Jurkat, Clone E6-1 (cell line): Measurements from ENCODE around the gene ARHGDIA.

ENCODE experiments used
- DNase-seq: peaks from one replicate; pipeline ENCODE4 v3.0.0-alpha.2; 2011; ENCODE audit warnings: low read depth, low spot score
- H3K4me3 ChIP-seq: 2 replicates; pipeline ENCODE4 v1.5.1; 2011; ENCODE audit warnings: mild to moderate bottlenecking, low read length, control low read depth, moderate library complexity

Gene ARHGDIA

DNA sequence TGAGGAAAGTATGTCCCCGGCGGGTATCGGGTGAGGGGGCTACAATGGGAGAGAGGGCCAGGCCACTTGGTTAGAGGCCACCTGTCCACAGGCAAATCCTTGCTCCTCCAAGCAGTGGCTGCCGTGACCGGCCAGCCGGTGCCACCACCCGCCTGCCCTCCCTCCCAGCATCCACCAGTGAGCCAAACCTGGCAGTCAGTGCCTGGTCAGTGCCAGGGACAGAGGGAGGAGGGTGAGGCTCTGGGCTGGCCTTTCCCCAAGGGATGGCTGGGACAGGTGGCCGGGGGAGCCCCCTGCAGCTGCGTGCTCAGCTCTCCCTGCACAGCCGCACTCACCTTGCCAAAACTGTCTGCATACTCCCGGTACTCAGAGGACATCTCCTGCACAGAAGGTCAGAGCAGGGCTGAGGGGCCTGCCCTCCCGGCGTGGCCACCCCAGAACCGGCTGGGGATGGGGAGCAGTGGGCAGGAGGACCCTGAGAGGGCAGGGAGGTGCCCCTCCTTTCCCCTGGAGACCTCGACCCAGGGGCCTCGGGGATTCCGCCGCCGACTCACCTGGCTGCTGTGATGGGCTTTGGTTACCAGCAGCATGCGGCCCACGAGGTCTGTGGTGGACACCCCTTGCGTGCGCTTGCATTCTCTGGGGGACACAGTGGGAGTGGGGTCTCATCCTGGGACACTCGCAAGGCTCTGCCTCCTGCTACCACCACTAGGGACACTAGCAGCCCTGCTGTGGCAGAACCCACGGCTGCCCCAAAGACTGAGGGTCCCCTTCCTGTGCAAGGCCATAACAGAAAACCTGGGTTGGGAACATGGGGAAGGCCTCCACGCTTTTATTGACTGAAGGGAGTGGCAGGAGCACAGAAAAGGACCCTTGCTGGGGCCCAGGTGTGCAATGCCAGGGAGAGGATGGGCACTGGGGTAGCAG, 36.3 kb upstream of the ARHGDIA start:
- no peak overlapping the region for H3K4me3 ChIP-seq
- no peak for DNase-seq

DNA sequence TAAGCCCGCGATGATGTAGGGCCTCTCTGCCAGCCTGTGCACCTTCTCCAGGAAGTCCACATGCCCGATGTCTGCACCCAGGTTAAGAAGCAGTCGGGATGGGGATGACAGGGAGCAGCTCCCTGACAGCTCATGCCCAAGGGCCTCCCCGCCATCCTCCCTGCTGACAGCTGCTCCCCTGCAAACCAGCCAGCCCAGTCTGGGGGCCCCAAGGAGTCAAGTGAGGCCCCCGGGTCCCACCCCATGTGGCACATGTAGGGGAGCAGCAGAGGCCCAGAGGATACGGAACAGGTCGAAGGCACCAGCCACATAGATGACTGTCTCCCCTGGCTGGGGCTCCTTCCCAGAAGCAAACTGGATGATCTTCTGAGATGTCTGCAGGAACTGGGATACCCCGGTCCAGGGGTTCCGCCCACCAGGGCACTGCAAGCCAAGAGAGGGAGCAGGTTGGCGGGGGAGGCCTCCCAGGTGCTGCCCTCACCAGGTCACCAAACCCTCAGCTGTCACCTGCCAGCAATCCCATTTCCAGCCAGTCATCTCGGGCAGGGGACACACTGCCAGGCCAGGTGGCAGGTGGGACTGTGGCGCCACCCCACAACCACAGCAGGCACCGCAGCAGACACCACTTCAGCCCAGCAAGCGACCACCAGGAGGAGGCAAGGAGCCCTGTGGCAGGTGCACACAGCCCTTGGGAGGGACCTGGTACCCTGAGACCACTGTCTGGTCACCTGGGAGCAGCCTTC, 35.5 kb upstream of the ARHGDIA start:
- H3K4me3 ChIP-seq: no peak overlapping the region
- DNase-seq: no peak

DNA sequence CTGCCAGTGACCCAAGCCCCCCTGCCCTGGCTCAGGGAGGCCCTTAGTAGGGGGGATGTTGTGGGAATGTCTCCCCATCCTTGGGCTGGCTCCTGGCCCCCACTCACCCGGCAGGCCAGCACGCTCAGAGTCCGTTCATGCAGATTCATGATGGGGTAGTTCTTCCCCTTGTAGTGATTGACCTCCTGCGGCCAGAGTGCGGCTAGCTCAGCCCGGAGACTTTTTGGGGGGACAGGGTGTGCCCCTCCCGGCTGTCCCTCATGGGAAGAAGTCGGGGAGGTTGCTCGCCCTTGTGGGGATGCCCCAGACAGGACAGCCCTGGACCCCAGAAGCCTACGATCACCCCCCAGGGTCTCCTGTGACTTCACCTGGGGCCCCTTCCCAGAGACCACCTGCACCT, 34.9 kb upstream of the ARHGDIA start:
- H3K4me3 ChIP-seq: no peak overlapping the region

DNA sequence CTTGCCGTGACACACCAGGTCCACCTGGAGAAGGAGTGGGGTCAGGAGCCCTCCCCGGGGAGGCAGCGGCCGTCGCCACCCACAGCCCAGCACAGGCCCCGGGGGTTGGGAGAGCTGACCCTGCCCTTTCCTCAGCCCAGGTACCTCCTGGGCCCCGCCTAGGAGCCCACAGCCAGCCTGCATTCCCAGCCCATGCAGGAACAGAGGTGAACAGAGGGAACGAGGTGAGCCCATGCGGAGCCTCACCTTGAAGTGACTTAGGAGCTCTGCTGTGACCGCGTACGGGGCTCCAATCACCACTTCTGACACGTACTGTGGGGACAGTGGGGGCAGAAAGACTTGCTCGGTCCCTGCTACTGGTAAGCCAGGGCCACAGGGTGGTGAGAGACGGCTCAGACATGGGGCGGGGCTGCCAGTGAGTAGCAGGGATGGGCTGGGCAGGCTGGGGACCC, 34.3 kb upstream of the ARHGDIA start:
- no peak overlapping the region for H3K4me3 ChIP-seq
- no peak for DNase-seq

More for the DNA sequence above, 34.9 kb upstream of the ARHGDIA start:
- DNase-seq: no peak

DNA sequence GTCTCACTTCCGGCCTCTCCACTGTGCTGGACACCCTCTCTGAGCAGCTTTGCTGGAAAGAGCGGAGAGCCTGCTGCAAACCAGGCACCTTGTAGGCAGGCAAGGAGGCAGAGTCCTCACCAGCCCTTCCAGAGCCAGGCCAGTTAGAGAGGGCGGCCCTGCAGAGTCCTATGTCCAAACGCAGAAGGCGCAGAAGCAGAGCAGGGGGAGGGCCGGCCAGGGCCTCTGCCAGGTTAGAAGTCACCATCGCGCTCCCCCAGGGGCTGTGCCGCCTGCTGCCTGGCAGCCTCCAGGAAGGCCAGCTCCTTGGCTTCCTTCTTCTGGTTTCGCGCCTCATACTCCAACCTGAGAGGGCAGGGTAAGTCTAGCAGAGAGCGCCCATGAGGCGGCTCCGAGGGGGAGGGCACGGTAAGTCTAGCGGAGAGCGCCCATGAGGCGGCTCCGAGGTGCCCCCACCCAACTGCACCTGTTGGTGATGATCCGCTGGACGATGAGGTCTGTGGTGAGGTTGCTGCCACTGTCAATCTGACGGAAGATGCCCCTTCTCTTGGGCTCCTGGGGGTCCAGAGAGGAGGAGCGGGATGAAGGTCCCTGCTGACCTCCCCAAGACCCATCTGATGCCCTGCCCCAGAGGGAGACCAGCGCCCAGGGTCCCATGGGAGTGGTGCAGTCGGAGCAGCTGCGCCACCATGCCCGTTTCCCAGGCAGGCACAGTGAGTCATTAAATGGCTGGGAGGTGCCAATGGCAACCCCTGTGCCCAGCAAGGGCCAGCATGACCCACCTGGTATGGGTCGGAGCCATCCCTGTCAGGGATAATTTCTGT, 33.7 kb upstream of the ARHGDIA start:
- no peak overlapping the region for H3K4me3 ChIP-seq
- no peak for DNase-seq

DNA sequence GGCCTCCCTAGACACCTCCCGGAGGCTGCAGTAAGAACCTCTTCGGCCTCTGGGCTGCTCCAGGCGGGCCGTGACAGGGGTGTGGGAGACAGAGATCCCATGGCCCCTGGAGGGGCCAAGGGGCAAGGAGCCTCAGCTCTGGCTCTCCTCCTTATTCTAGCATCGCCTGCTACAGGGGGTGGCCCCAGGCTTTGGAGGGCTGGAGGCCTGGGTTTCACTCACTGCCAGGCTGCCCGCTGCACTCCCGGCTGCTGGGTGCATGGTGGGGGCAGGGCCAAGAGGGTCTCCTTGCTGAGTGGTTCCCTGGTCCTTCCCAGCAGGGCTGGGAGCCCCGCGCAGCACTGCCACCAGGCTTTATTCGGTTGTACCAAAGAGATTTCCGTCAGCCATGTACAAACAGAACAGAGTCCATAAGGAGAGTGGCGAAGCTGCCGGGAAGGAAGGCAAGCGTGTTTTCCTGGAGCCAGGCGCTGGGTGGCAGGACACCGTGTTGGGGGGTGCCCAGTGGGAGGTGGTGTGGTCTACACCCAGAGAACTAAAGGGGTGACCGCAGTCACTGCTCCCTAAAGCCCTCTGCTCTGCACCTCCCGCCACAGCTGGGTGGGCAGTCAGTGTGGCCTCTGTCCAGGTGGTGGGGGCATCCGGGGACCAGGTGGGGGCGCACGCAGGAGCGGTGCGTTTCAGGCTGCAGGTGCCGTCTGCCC, 32.9 kb upstream of the ARHGDIA start:
- DNase-seq: no peak
- H3K4me3 ChIP-seq: no peak overlapping the region

DNA sequence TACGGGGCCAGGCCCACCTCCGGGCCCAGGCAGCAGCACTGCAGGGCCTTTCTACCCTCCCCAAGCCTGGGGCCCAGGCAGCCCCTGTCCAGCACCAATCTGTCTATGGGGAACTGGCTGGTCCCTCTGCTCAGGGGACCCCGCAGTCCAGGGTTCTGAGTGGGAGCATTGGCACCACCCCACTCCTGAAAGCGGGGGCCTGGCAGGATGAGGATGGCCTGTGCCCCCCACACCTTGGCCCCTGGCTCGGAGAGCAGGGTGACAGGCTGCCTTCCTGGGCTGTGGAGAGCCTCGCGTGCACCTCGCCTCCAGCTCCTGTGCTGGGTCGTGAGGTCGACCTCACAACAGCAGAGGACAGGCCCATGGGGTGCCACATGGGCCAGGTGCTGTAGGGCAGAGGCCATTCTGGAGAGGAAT, 32.3 kb upstream of the ARHGDIA start:
- no peak overlapping the region for H3K4me3 ChIP-seq

DNA sequence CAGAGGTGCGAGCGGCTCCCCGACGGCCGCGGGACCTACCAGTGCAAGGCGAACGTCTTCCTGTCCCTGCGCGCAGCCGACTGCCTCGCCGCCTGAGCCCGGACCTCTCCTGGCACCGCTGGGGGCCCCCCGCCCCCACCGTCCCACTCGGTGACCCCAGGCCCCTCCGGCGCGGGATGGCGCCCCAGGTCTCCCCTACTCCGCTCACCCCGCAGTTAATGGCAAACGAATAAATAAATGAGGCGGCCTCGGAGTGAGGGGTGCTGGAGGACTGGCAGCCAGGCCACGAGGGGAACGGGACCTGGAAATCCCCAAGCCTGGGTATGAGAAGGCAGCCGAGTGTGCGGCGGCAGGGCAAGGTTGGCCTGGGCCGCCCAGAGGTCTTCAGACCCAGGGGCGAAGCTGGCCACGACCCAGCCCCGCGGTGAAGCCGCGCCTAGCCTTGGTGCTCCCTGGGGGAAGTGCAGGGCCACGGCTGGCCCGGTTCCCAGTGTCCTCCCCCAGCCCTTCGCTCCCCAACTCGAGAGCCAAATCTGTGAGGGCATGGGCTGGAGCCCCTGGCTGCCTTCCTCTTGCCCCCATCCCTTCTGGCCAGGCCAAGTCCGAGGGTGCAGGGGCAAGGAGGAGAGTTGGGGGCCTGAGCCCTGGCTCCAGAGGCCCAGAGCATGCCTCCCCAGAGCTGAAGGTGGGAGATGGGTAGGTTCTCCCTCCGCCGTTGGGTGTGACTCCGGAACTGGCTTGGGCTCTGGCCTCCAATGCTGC, 31.7 kb upstream of the ARHGDIA start:
- no peak overlapping the region for H3K4me3 ChIP-seq
- DNase-seq: no peak

More for the DNA sequence above, 32.3 kb upstream of the ARHGDIA start:
- DNase-seq: no peak

DNA sequence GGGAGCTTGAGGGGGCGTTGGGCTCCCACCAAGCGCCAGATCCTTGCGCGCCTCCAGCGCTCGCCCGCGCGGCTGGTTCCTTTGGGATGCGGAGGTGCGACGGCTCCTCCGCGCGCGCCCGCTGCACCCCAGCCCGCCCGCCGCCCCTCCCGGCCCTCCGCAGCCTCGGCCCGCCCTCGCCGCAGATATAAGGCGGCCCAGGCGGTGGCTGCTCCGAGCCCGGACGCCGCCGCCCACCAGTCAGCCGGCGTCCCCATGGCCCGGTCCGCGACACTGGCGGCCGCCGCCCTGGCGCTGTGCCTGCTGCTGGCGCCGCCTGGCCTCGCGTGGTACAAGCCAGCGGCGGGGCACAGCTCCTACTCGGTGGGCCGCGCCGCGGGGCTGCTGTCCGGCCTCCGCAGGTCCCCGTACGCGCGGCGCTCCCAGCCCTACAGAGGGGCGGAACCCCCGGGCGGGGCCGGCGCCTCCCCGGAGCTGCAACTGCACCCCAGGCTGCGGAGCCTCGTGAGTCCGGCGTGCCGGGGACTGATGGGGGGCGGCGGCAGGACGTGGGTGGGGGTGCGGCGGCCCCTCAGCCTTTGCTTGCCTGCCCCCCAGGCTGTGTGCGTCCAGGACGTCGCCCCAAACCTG, 31.0 kb upstream of the ARHGDIA start, which contains the start of gene NPB:
TSS of gene NPB (plus strand) at position 216 of the 630 bp plus-strand sequence. CDS start at position 256, 40 bp downstream.
- H3K4me3 ChIP-seq: no peak within 1 kb of the TSS
- DNase-seq: no peak

DNA sequence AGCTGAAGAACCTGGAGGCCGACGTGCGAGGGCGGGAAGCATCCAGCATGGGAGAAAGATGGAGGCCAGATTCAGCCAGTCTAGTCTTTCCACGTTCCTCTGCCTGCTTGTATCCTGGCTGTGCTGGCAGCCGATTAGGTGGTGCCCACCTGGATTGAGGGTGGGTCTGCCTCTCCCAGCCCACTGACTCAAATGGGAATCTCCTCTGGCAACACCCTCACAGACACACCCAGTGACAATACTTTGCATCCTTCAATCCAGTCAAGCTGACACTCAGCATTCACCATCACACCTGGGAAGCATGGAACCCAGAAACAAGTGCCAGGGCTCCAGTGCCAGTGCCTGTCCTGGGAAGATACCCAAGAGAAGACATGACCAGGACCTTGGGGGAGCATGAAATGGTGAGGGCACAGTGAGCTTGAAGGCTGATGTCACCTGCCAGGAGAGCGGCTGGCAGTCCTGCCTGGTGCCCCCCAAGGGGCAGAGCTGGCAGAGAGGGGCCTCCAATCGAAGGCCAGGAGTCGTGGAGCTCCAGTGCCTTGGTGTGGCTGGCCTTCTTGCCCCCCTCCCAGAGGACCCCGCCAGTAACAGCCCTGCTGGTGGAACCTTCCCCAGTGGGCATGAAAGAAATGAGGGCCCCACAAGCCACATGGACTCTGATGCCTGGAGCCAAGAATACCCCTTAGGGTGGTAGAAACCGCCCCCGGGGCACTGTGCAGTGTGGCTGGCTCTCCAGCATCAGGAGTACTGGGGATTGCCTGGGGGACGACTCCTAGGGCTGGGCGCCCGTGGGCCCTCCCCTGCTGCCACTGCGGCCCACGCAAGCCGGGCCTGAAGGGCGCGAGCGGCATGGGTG, 30.3 kb upstream of the ARHGDIA start:
- no peak overlapping the region for H3K4me3 ChIP-seq
- DNase-seq: no peak

DNA sequence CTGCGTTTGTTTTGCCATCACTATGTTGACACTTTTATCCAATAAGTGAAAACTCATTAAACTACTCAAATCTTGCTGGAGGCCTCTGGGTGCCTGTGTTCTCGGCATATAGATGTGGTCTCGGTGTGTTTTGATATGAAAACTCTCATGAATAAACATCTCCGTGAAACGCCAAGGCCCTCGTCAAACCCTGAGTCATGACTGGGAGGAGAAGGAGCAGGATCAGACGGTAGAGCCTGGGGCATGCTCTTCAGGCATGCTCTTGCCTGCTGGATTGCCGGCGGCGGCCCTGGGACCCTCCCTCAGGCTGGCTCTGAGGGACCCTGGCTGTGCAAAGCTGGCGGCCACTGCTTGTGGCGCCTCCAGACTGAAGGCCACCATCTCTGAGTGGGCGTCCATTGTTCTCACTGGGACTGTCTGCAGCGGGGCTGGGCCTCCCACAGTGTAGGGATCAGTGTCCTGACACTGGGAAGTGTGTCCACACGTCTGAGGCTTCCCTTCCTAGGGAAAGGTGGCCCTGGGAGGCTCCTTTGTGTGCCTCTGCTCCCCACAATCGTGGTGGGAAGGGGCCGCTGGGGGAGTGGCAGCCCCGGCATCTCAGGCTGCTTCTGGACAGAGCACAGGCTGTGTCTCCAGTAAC, 29.2 kb upstream of the ARHGDIA start:
- no peak for DNase-seq
- no peak overlapping the region for H3K4me3 ChIP-seq

DNA sequence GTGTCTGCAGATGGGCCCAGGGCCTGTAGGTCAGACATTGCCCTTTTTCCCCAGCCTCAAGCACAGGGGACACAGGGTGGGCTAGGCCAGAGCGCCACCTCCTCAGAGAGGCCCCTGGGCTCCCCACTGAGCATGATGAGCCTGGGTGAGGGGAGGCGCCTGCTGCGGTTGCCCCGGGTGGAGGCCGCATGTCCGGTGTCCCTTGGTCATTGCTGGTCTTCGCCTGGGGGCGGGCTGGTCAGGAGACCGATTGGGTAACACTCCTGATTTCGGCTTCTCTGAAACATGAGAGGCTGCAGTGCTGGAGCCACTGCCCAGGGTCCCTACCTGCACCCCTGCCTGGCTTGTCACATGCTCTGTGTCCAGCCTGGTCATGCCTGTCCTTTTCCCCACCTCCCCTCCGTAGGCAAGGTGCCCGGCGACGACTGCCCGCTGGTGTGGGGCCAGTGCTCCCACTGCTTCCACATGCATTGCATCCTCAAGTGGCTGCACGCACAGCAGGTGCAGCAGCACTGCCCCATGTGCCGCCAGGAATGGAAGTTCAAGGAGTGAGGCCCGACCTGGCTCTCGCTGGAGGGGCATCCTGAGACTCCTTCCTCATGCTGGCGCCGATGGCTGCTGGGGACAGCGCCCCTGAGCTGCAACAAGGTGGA, 28.5 kb upstream of the ARHGDIA start:
- no peak overlapping the region for H3K4me3 ChIP-seq
- DNase-seq: no peak

DNA sequence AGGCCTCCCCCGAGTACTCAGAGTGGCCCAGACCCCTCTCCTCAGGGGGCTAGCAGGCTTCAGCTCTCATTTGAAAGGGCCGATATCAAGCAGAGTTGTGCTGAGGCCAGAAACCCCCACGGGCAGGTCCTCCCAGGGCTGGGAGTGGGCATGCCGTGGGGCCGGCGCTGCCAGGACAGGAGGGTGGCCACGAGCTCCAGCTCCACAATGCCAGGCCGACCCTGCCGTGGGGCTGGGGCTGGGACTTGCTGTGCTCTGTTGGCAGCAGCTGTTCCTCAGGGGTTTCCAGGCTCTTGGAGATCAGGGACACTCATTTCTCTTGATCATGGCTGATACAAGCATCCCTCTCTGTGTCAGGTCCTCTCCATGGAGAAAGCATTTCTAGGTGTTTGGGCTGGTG, 27.7 kb upstream of the ARHGDIA start:
- no peak overlapping the region for H3K4me3 ChIP-seq
- no peak for DNase-seq

DNA sequence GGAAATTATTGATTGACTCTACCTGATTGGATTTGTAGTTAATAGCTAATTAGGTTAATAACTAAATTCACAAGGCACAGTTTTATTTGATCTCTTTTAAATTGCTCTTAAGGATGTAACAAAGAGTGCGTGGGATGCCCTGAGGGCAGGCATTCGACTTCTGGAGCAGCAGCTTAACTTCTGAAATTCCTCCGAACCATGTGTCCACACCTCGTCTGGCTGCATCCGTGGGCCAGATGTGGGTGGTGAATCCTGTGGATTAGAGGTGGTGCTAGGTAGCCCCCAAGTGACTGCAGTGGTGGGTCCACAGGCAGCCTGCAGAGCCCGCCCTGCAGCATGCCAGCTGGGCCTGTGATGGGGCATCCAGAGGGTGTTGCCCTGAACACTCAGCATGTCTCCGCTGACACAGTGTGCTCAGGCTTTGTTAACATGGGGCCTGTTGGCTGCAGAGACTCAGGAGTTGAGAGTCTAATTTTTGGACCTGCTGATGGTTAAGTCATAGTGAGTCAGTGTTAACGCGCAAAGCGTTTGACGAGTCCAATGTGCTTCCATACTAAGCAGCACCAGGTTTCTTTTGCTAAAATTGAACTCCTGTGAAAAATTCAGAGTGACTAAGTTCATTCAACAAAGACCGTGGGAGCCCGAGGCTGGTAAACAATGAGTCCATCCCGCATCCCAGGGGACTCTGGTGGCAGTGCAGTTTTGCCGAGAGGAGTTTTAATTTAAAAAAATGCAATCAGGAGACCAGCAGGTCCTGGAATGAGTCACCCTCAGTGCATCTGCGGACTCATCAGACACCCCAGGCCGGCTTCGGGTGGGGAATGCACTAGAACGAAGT, 27.1 kb upstream of the ARHGDIA start:
- no peak overlapping the region for H3K4me3 ChIP-seq
- no peak for DNase-seq

DNA sequence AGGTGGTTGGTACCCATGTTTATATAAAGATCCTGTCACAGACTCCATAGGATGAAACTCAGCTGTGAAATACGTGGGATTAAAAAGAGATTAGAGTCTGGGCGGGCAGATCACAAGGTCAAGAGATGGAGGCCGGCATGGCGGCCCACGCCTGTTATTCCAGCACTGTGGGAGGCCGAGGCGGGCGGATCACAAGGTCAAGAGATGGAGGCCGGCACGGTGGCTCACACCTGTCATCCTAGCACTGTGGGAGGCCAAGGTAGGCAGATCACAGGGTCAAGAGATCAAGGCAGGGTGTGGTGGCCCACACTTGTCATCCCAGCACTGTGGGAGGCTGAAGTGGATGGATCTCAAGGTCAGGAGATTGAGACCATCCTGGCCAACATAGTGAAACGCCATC, 24.3 kb upstream of the ARHGDIA start:
- DNase-seq: no peak
- no peak overlapping the region for H3K4me3 ChIP-seq
